Nucleus accumbens (tissue), 56 donors: ENCODE data around the gene GCA.

Experiments
- DNase-seq, 56 donors: peaks; one replicate each; lab custom pipeline; 2025; lab: John Stamatoyannopoulos, UW

The GCA gene, protein sequence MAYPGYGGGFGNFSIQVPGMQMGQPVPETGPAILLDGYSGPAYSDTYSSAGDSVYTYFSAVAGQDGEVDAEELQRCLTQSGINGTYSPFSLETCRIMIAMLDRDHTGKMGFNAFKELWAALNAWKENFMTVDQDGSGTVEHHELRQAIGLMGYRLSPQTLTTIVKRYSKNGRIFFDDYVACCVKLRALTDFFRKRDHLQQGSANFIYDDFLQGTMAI

DNA sequence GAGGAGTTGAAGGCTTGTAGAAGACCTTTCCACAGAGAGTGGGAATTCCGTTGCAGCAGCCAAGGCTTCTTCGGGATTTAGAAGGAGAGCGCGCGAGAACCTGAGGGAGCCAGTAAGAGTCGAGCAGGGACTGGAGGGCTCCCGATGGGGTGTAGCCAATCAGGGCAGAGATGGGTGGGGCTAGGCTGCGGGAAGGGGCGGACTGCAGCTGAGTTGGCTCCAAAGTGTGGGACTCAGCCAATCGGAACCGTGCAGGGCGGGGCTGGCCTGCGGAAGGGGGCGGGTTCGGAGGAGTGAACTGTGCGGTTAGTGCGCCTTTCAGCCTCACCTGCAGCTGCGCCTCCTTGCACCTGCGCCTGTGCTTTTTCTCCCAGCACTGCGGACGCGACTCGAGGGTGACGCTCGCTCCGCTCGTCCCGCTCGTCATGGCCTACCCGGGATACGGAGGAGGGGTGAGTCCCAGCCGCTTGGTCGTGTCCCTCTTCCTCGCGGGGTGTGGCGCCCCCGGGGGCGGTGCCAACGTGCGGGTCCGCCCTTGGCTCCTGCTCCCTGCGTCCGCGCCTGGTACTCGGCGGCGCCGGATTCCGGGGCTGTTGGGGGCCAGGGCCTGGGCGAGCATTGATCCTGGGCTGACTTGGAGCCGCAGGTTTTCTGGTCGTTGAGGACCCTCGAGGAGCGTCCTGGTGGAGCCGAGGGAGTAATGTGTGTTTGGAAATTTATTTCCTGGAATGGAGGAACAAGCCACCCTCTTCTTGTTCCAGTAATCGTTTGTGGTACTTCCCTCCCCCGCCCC lies at the start of gene GCA:
Gene GCA (plus strand): TSS at position 309 of the 793 bp plus-strand sequence. CDS start 117 bp downstream, at position 426.
- peak; percentile 85 to 100 (median 98) for DNase-seq

DNA sequence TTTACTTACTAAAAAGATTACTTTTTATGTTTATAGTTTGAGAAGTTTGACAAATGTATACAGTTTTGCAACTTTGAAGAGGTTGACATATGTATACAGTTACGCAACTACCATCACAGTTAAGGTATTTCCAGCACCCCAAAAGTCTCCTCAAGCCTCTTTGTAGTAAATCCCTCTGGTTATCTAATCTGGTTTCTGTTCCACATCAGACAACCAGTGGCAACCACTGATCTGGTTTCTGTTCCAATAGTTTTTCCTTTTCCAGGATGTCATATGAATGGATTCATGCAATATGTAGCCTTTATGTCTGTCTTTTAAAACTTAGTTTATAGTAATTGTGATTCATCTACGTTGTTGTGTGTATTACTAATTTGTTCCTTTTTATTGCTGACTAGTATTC lies 48.9 kb upstream of the GCA start:
- no peak for DNase-seq

DNA sequence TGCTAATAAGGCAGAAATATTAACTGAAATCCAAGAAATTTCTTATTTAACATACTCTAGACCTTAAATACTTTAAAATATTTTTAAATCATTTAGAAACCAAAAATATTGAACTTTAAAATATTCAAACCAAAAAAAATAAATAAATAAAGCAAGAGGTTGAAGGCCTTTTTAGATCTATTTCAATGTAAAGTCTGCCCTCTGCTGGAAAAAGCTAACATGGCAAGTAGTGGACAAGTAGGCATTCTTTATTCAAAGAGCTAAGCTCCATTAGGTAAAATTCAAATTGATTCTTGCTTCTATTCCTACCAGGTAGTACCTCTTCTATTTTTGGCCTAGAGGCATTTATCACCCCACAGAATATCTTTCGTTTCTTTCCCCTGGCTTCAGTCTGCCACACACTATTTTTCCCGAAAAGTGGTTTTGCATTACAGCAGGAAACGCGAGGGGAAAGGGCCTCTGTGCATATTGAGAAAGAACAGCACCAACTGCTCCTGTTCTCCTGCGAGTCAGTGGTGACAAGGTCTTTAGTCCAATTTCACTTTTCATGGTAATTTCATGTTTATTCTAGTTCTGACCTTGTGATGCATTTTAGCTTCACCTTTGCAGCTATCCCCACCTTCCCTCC lies 45.9 kb upstream of the GCA start:
- peak in 21 of 56 donors; percentile 2 to 81 (median 28) for DNase-seq

DNA sequence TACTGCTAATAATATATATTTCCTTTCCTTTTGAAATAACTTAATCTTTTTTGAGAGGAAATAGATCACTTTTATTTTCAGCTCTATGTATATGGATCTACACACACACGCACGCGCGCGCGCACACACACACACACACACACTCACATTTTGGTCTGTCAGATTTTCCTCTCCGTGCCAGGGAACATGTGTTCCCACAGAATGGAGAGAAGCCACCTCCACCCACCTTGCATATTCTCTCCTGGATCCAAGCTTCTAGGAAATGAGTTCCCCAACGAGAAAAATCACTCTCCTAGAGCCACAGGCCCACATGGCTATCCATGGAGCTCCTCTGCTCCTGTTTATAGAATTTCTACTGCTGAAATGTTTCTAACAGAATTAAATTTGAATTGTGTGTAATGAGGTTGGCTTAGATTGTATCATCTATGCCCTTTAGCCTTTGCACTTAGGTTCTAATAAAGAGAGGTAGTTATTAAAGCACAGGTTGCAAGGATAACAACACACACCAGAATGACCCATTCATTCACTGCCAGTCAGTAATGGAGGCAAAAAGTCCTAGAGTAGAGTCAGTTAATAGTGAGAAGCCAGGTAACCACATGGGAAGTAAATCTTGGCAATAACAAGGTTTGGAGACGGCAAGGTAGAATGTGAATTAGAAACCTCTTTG lies 45.1 kb upstream of the GCA start:
- no peak for DNase-seq

DNA sequence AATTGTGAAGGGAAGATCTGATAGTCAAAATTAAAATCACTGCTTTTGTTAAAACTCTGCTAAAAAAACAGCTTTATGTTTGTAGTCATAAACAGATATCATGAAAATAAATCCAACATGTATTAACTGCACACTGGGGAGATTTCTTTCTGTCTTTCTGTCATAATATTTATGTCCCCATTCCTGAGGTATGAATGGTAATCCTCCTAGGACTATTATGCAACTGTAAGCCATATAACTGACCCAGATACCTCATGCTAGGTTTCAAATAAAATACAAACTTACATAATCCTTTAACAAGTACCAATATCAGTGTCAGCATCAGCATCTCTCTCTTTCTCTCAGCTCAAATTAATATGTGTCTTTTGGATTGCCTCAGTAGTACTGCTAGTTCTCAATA lies 43.7 kb upstream of the GCA start:
- DNase-seq, result no peak

DNA sequence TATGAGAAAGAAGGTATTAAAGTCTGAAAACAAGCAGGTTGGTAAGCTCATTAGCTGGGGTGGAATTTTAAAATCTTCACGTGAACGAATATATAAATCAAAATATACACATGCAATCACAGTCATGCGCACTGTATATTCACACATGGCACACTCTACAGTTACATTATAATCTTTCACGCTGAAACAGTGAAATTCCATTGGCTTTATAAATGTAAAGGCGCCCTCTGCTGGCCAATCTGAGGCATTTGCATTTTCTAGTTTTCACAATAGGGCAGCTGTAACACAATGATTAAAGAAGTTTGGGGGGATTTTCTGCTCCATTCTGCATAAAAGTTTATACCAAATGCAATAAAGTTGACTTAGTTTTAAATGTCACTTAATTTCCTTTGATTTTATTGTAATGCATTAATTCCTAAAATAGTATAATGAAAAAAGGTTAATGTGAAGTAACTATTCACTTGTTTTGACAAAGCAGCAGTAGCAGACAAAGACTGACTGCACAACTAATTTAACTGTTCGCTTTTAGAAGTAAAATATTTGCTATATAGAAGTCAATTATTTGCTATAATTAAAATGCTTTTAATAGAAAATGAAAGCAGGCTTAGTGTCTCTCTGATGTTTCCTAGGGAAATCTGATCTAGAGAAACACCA lies 42.7 kb upstream of the GCA start:
- DNase-seq, result peak in 23 of 56 donors; percentile 3 to 67 (median 31)

DNA sequence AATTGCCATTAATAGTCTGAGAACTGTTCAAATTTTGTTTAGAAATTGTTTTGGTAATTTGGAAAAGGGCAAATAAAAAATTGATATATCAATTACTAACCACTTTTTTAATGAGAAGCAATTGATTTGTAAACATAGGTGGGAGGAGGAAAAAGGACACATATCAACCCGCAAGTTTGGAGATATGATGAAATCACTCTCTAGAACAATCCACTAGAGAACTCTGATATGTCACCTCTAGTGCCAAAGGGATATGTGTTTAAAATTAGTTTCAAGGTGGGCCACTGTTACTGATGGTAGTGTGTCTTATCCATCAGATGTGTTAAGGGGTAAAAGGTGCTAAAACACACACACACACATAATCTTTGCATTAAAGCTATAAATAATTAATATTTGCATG lies 42.1 kb upstream of the GCA start:
- no peak for DNase-seq

DNA sequence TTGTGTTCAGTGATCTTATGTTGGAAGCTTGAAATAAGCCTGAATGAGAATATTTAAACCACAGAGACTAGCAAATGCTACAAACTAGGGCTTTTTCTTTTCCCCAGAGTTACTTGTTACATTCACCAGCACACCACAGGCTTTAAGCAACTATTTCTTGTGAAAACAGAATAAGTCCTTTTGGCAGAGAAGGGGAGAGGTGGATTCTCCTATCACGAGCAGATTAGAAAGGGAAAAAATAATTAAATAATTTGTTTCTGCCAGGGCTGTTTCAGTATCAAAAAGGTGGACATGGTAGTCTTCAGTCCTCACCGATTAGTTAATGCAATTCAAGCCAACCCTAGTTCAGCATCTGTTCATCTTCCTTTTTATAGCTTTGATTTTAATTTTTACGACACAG lies 38.0 kb upstream of the GCA start:
- DNase-seq, result no peak

DNA sequence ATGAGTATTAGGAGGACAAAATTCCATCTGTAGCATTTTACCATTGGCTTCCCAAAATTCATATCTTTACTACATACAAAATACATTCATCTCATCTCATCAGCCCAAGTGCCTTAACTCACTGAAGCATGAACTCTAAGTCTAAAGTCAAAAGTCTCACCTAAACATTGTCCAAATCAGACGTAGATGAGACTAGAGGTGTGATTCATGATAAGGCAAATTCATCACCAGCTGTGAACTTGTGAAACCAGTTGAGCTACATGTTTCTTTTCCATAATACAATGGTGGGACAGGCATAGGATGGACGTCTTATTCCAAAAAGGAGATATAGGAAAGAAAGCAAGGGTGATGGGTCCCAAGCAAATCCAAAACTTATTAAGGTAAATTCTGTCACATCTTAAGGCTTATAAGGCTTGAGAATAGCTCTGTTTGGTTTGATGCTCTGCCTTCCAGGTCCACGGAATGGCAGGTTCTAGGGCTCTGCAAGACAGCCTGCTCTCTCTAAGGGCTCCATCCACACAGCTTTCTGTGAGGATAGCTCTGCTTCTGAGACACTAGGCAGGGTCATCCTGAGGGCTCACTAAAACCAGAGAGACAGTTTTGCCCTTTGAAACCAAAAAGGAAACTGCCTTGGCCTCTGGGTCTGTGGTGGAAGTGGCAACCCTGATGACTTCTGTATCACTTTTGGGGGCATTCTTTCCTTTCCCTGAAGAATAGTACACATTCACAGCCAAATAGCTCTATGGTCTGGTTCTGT lies 35.0 kb upstream of the GCA start:
- DNase-seq, result no peak

DNA sequence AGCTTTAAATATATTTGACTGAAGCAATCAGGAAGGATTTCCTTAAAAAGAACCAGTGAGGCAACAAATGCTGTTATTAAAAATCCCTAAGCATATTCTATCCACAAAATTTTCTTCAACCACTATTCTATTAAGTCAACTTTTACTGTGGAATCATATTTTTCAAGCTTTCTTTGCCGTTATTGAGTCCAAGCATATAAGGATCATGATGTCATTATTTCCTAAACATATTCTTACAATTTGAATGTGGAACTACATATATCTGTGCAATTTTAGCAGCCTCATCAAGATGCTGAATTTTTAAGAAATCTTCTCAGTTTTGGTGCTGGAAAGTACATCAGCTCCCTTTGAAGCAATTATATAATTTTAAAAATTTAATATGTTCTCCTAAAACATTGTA lies 31.1 kb upstream of the GCA start:
- DNase-seq, result no peak

DNA sequence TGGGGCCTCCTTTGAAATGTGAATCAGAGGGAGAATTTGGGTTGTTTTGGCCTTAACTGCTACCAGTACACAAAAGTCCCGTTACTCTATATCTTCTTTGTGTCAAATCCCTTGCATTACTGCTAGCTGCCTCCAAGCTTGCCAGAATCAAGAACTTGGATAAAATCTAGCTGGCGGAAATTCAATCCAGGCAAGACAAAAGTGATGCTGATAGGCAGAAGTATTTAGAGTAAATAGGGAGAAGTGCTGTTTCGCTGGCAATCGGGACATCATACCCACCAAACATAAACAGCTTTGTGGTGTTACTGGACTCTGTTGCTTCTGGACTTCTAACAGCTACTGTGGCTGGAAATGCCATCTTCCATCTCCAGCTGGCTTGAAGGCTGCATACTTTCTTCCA lies 28.0 kb upstream of the GCA start:
- no peak for DNase-seq

DNA sequence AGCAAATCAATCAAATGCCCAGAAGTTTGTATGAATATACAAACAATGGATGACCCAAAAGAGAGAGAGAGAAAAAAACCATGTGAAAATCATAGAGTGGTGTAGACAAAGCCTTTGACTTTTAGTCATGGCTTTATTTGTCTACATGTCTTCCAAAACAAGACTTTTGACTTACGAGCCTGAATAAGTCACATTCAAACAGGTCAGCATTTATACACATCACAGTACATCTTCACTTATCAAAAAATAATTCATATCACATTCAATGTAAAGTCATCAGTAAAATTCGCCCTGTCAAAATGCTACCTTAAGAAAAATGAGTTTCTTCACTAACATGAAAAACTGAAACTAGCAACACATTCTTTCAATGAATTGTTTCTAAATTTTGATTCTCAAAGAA lies 27.3 kb upstream of the GCA start:
- no peak for DNase-seq

DNA sequence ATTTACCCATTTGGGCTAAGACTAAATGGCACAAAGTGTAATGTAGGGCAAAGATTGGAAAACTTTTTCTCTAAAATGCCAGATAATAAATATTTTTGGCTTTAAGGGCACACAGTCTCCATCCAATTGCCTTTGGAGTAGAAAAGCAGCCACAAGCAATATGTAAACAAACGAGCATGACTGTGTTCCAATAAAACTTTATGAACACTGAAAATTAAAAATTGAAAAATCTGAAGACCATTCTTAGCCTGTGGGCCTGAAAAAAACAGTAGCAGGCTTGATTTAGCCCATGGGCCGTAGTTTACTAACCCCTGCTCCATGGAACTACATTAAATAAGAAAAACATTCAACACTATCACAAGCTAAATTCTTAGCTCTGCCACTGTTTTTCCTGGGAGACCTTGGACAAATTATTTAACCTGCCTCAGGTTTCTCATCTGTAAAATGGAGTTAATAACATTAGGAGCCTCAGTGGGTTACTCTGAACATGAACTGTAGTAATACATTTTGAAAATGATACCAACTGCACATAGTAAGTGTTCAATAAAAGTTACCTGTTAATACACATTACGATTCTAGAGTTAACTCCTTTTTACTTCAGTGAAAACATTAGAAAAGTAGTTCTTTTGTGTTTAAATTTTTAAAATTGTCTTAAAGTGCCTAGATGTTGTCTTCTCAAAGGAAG lies 26.7 kb upstream of the GCA start:
- no peak for DNase-seq

DNA sequence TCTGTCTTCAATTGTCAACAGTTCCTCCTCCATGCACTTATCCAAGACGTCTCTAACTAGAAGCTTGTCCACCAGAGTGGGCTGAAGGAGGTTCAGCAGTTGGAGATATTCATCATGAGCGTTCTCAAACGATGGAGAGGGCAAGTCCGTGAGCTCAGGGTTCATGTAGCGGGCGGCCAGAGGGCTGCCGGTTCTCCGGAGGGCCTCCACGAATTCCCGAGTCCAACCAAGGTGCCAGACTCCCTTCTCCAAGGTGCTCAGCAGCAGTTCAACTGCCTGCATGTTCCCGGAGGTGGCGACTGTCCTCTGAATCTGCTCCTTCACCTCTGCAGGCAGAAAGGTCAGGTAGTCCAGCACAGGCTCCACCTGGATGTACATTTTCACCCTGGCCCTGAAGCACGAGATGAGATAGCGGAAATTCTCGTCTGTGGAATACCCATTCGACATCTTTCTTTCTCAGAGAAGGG lies 26.0 kb upstream of the GCA start:
- peak in 2 of 56 donors; percentile 22 to 29 for DNase-seq

DNA sequence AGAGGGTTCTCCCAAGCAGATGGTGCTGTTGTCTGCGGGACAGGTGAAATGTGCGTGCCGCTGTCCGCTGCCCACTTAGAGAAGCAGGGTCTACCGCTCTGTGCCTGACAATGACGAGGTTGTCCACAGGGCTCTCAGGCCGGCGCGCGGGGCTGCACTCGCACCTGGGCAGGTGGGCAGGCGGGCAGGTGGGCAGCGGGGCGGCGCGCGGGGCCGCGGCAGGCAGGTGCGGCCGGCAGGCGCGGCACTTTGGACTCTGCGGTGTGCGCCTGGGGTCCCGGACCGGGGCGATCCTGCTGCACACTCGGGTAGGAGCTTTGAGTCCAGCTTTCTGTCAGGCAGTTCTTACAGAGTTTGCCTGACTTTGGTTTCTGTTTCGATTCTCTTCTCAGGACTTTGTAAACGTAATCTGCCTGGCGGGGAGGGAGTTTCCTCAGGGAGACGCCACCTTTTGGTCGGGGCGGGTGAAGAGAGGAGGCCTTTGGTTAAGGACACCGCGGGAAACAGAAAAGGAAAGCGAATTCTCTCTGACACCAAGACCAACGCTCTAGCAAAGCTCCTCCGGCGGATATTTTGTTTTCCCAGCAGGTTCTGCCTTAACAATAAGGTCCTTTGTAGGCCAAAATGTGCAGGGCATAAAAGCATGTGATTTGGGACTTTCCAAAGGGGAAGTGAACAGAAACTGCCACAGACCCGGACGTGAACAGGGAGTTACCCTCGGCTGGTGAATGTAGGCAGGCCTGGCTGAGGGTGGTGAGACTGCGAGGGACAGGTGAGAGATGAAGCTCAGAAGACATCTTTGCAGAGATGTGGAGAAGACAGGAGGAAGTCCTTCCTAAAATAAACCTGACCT lies 25.4 kb upstream of the GCA start, which contains the start of gene IFIH1:
Gene IFIH1 (minus strand): TSS at position 357 of the 853 bp plus-strand sequence. CDS start 377 bp downstream, outside the sequence.
- DNase-seq, result peak in 48 of 56 donors; percentile 9 to 77 (median 45)

DNA sequence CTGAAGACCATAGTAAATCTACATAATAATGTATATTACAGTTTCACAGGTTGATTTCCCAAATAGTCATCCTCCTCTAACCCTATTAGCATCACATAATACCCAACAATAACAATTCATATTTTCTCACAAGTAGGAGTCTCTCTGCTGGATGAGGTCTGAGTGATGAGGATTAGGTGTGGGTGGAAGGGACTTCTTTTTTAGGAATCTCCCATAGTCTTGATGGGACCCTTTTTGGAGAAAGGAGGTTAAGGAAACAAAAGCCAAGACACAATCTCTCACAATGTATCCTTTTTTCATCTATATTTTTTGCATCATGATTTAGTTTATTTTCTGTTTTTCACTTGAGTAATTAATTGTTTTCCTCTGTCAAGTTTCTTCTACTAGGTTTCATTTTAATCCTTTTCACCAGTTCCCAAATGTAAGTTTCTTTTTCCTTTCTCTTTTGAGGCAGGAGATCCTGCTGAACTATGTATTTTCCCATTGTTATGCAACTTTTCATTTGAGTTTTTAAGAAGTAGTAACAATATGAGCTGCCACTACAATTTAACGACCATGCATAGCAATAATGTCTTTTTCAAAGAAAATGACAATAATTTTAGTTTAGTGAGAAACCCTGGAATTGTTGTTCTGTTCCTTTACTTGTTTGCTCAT lies 22.9 kb upstream of the GCA start:
- no peak for DNase-seq

DNA sequence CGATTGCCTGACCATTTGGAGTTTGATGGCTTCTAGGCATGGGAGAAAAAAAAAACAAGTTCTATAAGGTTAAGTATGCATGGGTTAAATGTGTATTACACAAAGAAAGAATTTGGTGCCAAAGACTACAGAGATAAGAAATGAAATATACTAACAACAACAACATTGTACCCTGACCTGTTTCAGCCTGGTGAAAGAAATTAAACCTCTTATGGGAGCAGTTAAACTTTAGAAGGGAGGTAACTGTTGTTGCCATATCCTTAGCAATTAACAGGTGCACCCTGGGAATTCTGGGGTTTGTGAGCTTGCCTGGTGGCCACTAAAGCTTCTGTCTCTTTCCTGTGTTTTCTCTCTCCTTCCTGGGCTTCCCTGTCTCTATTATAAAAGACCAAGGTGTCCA lies 19.0 kb upstream of the GCA start:
- DNase-seq, result no peak
